HEK293 (cell line): ENCODE data around the gene EIF3F.

ENCODE experiments used
- CTCF ChIA-PET: fragments of 350-600 bp; formaldehyde crosslinking; extraction: SDS; loops from one replicate; lab custom pipeline; 2021; ENCODE audit warnings: antibody characterized with exemption; lab: Yijun Ruan, JAX
- POLR2A ChIA-PET: fragments of 300-600 bp; formaldehyde crosslinking; extraction: SDS; loops from one replicate; lab custom pipeline; 2020; ENCODE audit warnings: antibody characterized with exemption, inconsistent platforms; lab: Yijun Ruan, JAX
- H3K27ac ChIP-seq: fragments of 200-500 bp; sonication (Bioruptor generic); 2 replicates; pipeline ENCODE4 v1.5.1; 2014; ENCODE audit warnings: low read depth, low read length, control low read depth, inconsistent platforms; ENCODE audit errors: extremely low read depth
- H3K36me3 ChIP-seq, 2 experiments: fragments of 200-500 bp in 1 of 2; sonication (Bioruptor generic) in 1 of 2; 1 replicate in 1 of 2; 2 replicates in 1 of 2; pipeline ENCODE4 v1.5.1; 2014 to 2017; ENCODE audit warnings: inconsistent platforms in 2 of 2, low read length in 2 of 2; ENCODE audit not compliant: control insufficient read depth in 2 of 2, insufficient read depth in 1 of 2
- H3K4me1 ChIP-seq: fragments of 200-500 bp; sonication (Bioruptor generic); 2 replicates; pipeline ENCODE4 v1.5.1; 2014; ENCODE audit warnings: mild to moderate bottlenecking, low read length, inconsistent platforms; ENCODE audit not compliant: control insufficient read depth, insufficient read depth
- H3K4me3 ChIP-seq: 2 replicates; pipeline ENCODE4 v1.5.1; 2011; ENCODE audit warnings: low read depth, mild to moderate bottlenecking, control low read depth, low read length, moderate library complexity
- H3K9me3 ChIP-seq: fragments of 200-500 bp; sonication (Bioruptor generic); 2 replicates; pipeline ENCODE4 v1.5.1; 2014; ENCODE audit warnings: low read depth, low read length, inconsistent platforms; ENCODE audit not compliant: control insufficient read depth, insufficient read depth
- AEBP2 ChIP-seq: fragments of 450-650 bp; formaldehyde crosslinking; IDR thresholded peaks from 2 replicates; pipeline ENCODE4 v1.5.1; 2016; ENCODE audit warnings: missing biosample characterization, missing genetic modification characterization, borderline replicate concordance
- GLI4 ChIP-seq: fragments of 450-650 bp; formaldehyde crosslinking; IDR thresholded peaks from 2 replicates; pipeline ENCODE4 v1.5.1; 2016; ENCODE audit warnings: missing biosample characterization, missing genetic modification characterization
- PATZ1 ChIP-seq: fragments of 450-650 bp; formaldehyde crosslinking; IDR thresholded peaks from 2 replicates; pipeline ENCODE4 v1.5.1; 2016; ENCODE audit warnings: missing biosample characterization, missing genetic modification characterization
- YY2 ChIP-seq: fragments of 450-650 bp; formaldehyde crosslinking; IDR thresholded peaks from 2 replicates; pipeline ENCODE4 v1.5.1; 2016; ENCODE audit warnings: missing biosample characterization, missing genetic modification characterization
- ZBTB10 ChIP-seq: fragments of 450-650 bp; formaldehyde crosslinking; IDR thresholded peaks from 2 replicates; pipeline ENCODE4 v1.5.1; 2016; ENCODE audit warnings: missing biosample characterization, missing genetic modification characterization
- ZNF112 ChIP-seq: fragments of 450-650 bp; formaldehyde crosslinking; IDR thresholded peaks from 2 replicates; pipeline ENCODE4 v1.5.0; 2017; ENCODE audit warnings: missing biosample characterization, missing genetic modification characterization
- ZNF132 ChIP-seq: fragments of 450-650 bp; formaldehyde crosslinking; IDR thresholded peaks from 2 replicates; pipeline ENCODE4 v1.5.1; 2017; ENCODE audit warnings: missing biosample characterization, missing genetic modification characterization, borderline replicate concordance
- ZNF140 ChIP-seq: fragments of 450-650 bp; formaldehyde crosslinking; IDR thresholded peaks from 2 replicates; pipeline ENCODE4 v1.5.1; 2016; ENCODE audit warnings: missing biosample characterization, missing genetic modification characterization
- ZNF16 ChIP-seq: fragments of 450-650 bp; formaldehyde crosslinking; IDR thresholded peaks from 2 replicates; pipeline ENCODE4 v1.5.1; 2016; ENCODE audit warnings: low read depth, missing biosample characterization, missing genetic modification characterization
- ZNF19 ChIP-seq: fragments of 450-650 bp; formaldehyde crosslinking; IDR thresholded peaks from 2 replicates; pipeline ENCODE4; 2016; ENCODE audit warnings: missing biosample characterization, missing genetic modification characterization, low read depth
- ZNF362 ChIP-seq: fragments of 450-650 bp; formaldehyde crosslinking; IDR thresholded peaks from 2 replicates; pipeline ENCODE4 v1.5.1; 2016; ENCODE audit warnings: missing biosample characterization, missing genetic modification characterization
- ZNF426 ChIP-seq: fragments of 450-650 bp; formaldehyde crosslinking; IDR thresholded peaks from 2 replicates; pipeline ENCODE4 v1.5.1; 2017; ENCODE audit warnings: missing biosample characterization, missing genetic modification characterization, mild to moderate bottlenecking, inconsistent platforms, moderate library complexity
- ZNF658 ChIP-seq: fragments of 450-650 bp; formaldehyde crosslinking; IDR thresholded peaks from 2 replicates; pipeline ENCODE4; 2016; ENCODE audit warnings: missing biosample characterization, missing genetic modification characterization
- ZNF792 ChIP-seq: fragments of 450-650 bp; formaldehyde crosslinking; IDR thresholded peaks from 2 replicates; pipeline ENCODE4 v1.5.1; 2016; ENCODE audit warnings: missing biosample characterization, missing genetic modification characterization
- ZNF837 ChIP-seq: fragments of 450-650 bp; formaldehyde crosslinking; IDR thresholded peaks from 2 replicates; pipeline ENCODE4 v1.5.1; 2016; ENCODE audit warnings: missing biosample characterization, missing genetic modification characterization

EIF3F gene

GRCh38 chr11:8040921-8041285 lies 53.8 kb downstream of the EIF3F start:
- Histone ChIP-seq H3K27ac (no peak overlapping the region), H3K4me1 (no peaks in the 10 kb centered on the region), H3K9me3 (no peaks in the 10 kb centered on the region), H3K36me3 (no peaks in the 10 kb centered on the region), H3K4me3 (no peak overlapping the region)
- ChIA-PET POLR2A (no interaction called here), CTCF (interaction anchor here (0.5 to 0.7 kb wide), 2 partner anchors 30 to 1438 kb away, joined by 3 read pairs; no protein-coding TSS in a partner anchor)
- TF ChIP-seq ZNF112 (tag by site-specific recombination), result no peak
- TF ChIP-seq ZNF362, result no peak
- TF ChIP-seq ZNF132 (tag by site-specific recombination), result no peak
- TF ChIP-seq ZNF19 (tag by site-specific recombination), result no peak
- no peak for TF ChIP-seq AEBP2 (tag by site-specific recombination)
- no peak for TF ChIP-seq PATZ1 (tag by site-specific recombination)

GRCh38 chr11:8041576-8041975 lies 54.4 kb downstream of the EIF3F start:
- ChIA-PET POLR2A (no interaction called here), CTCF (interaction anchor here (0.5 to 1.3 kb wide), 2 partner anchors 8 to 1437 kb away, joined by 3 to 4 read pairs; no protein-coding TSS in a partner anchor)
- H3K9me3 ChIP-seq, result no peaks in the 10 kb centered on the region
- H3K36me3 ChIP-seq, result no peaks in the 10 kb centered on the region
- no peak for TF ChIP-seq ZNF140
- no peaks in the 10 kb centered on the region for H3K4me1 ChIP-seq
- H3K4me3 ChIP-seq, result no peak overlapping the region
- no peak overlapping the region for H3K27ac ChIP-seq

GRCh38 chr11:8043756-8044155 lies 56.6 kb downstream of the EIF3F start:
- no peaks in the 10 kb centered on the region for H3K9me3 ChIP-seq
- no peak for TF ChIP-seq ZNF658 (tag by site-specific recombination)
- TF ChIP-seq YY2 (tag by site-specific recombination), result no peak
- TF ChIP-seq ZBTB10 (tag by site-specific recombination), result no peak
- TF ChIP-seq ZNF792, result no peak
- no peak for TF ChIP-seq ZNF837 (tag by site-specific recombination)
- TF ChIP-seq ZNF426 (tag by site-specific recombination), result no peak
- no peak for TF ChIP-seq ZNF16
- TF ChIP-seq GLI4 (tag by site-specific recombination), result no peak
- TF ChIP-seq, all 188 proteins: peak for 0
- Histone ChIP-seq H3K4me3 (no peak overlapping the region), H3K36me3 (no peaks in the 10 kb centered on the region), H3K27ac (no peak overlapping the region), H3K4me1 (no peaks in the 10 kb centered on the region)
- CTCF ChIA-PET, result interaction anchor here (1.0 to 2.3 kb wide), 2 partner anchors 10 to 22 kb away, joined by 3 to 12 read pairs; no protein-coding TSS in a partner anchor
- POLR2A ChIA-PET, result no interaction called here
